Activated naive CD8-positive, alpha-beta T cell treated with anti-CD3 and anti-CD28 coated beads, Interleukin-2, amount 10 ng/mL, durations not matched to agents 7 days and 5 days (primary cell): ENCODE measurements around the gene ANKRD27. TPM values are rescaled to one million over a fixed set of nuclear protein-coding genes. Genes with fewer than 3 reads are reported as not detected.
"Not testable (repeated sequence)": the region's sequence is repeated elsewhere in the genome, so short reads cannot be mapped to it uniquely, and the experiment has no call there.

Experiments
- ATAC-seq: fragments of 150-1000 bp; cut with Tn5 transposase; one replicate; pipeline ENCODE4 v1.10.0; 2021; ENCODE audit warnings: low read depth, moderate library complexity
- POLR2A ChIA-PET: fragments of 350-600 bp; sonication (Branson Sonifier 250); formaldehyde crosslinking; loops from one replicate; lab custom pipeline; 2021; ENCODE audit warnings: antibody characterized with exemption; lab: Charles Lee
- DNase-seq: peaks from one replicate; pipeline ENCODE4 v3.0.0; 2021
- H3K27ac Mint-ChIP-seq: one replicate; pipeline ENCODE4 v1.8.0; 2022; ENCODE audit warnings: mild to moderate bottlenecking, mixed read lengths
- H3K27me3 Mint-ChIP-seq: one replicate; pipeline ENCODE4 v1.8.0; 2022; ENCODE audit warnings: mild to moderate bottlenecking, moderate library complexity, mixed read lengths
- H3K36me3 Mint-ChIP-seq: one replicate; pipeline ENCODE4 v1.8.0; 2021; ENCODE audit warnings: mild to moderate bottlenecking, mixed read lengths
- H3K4me1 Mint-ChIP-seq: one replicate; pipeline ENCODE4 v1.8.0; 2021; ENCODE audit warnings: mixed read lengths
- H3K4me3 Mint-ChIP-seq: one replicate; pipeline ENCODE4 v1.8.0; 2022; ENCODE audit warnings: mild to moderate bottlenecking, moderate library complexity, mixed read lengths
- H3K9me3 Mint-ChIP-seq: one replicate; pipeline ENCODE4 v1.8.0; 2021; ENCODE audit warnings: mixed read lengths
- total RNA-seq, 2 experiments: library from RNA; stranded (reverse); gene quantifications; one replicate each; pipeline ENCODE4 v1.2.3, GENCODE V29; 2021

The ANKRD27 gene
- total RNA-seq, 2 experiments from 2014 or later: 43.4 to 48.8 TPM

DNA sequence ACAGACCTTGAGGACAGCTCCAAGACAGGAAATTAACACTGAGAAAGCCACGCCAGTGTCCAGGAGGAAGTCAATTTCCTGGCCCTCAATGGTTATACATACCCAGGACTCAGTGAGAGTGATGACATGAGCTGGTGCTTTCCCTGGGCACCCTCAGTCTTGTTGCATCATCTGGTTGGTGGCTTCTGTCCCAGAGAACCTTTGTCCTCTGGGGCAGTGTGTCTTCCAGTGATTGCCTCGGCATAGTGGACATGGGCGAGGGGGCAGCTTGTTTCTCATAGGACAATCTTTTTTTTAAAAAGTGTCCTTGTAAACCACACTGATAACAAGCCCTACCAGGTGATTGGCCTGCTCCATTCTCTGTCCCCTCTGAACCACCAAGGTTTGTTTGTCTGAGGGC is 21.8 kb upstream of the ANKRD27 start:
- H3K9me3 Mint-ChIP-seq, H3K27me3 Mint-ChIP-seq, POLR2A ChIA-PET, DNase-seq, H3K4me3 Mint-ChIP-seq, ATAC-seq, H3K27ac Mint-ChIP-seq: not testable (repeated sequence)
- H3K36me3 Mint-ChIP-seq: peaks cover 70% of the 10 kb centered on the region
- peaks cover 43% of the 10 kb centered on the region for H3K4me1 Mint-ChIP-seq

DNA sequence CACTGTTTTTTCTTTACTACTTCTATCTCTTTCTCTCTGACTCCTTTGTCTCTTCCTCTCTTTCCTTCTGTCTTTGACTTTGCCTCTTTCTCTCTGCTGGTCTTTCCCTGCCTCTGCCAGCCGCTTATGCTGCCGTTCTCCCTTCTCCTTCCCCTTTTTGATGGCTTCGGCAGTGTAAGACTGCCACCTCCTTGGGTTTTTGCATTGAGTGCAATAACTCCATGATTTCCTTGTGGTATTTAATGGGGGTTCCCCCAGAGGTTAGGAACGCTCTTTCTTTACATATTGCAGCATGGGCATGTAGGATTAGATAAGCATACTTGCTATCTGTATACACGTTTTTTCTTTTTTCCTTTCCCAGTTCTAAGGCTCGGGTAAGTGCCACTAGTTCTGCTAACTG is 20.5 kb upstream of the ANKRD27 start:
- H3K9me3 Mint-ChIP-seq, DNase-seq, H3K27me3 Mint-ChIP-seq, POLR2A ChIA-PET, ATAC-seq: not testable (repeated sequence)
- Mint-ChIP-seq H3K4me1 (peaks cover 48% of the 10 kb centered on the region), H3K27ac (peak overlapping the region; percentile 15), H3K4me3 (peak overlapping the region; percentile 60), H3K36me3 (peaks cover 61% of the 10 kb centered on the region)

DNA sequence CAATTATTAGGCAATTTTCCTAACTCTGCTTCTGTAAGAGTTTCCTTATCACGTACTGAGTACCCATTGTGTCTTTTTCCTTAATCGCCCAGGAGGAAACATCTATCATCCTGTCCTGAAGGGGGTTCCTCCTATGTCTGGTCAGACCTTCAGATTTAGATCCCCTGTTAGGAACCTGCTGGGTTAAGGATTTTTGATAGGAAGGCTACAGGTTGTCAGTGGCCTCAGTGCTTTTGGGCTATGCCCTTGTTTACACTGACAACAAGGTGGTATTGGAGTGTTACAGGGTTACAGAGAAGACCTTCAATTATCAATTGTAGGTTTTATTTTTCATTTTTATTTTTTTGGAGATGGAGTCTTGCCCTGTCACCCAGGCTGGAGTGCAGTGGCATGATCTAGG is 19.9 kb upstream of the ANKRD27 start:
- POLR2A ChIA-PET, H3K9me3 Mint-ChIP-seq, H3K27me3 Mint-ChIP-seq, H3K27ac Mint-ChIP-seq, DNase-seq, ATAC-seq: not testable (repeated sequence)
- Mint-ChIP-seq H3K36me3 (peaks cover 54% of the 10 kb centered on the region), H3K4me1 (peaks cover 50% of the 10 kb centered on the region), H3K4me3 (peak overlapping the region; percentile 87)

DNA sequence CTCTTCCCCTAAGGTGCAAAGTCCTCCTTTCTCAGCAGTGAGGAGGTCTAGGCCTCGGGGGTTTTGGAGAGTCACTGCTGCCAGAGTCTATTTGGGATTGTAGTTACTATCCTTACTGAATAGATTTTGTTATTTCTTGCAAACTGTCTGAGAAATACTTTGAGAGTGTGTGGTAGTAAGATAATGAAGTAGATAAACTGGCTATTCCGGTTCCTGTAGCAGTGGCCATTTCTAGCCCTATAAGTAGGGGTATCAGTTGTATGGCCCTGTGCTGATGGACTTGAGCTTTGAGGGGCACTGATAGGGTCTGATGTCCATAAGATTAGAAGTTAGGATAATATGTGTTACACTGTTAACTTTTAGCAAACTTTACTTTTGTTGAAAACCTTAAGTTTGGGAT is 19.3 kb upstream of the ANKRD27 start:
- peaks cover 50% of the 10 kb centered on the region for H3K4me1 Mint-ChIP-seq
- DNase-seq, H3K27ac Mint-ChIP-seq, H3K9me3 Mint-ChIP-seq, ATAC-seq, POLR2A ChIA-PET, H3K27me3 Mint-ChIP-seq: not testable (repeated sequence)
- peaks cover 49% of the 10 kb centered on the region for H3K36me3 Mint-ChIP-seq
- peak overlapping the region; percentile 87 for H3K4me3 Mint-ChIP-seq

DNA sequence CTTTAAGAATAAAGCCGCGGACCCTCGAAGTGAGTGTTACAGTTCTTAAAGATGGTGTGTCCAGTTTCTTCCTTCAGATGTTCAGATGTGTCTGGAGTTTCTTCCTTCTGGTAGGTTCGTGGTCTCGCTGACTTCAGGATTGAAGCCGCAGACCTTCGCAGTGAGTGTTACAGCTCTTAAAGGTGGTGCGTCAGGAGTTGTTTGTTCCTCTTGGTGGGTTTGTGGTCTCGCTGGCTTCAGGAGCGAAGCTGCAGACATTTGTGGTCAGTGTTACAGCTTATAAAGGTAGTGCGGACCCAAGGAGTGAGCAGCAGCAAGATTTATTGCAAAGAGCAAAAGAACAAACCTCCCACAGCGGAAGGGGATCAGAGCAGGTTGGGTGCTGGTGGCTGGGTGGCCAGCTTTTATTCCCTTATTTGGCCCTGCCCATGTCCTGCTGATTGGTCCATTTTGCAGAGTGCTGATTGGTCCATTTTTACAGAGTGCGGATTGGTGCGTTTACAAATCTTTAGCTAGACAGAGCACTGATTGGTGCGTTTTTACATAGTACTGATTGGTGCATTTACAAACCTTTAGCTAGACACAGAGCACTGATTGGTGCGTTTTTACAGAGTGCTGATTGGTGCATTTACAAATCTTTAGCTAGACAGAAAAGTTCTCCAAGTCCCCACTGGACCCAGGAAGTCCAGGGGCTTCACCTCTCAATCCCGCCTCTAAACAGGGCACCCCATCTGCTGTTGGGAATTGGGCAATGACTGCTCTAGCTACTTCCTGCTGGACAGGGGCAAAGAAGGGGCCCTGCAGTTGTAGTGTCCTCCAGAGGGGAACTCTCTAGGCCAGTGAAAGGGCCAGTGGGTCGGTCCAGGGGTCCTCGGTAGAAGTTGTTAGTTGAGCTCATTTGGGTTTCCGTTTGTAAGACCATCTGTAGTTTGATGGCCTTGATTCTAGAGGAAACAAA is 18.4 kb upstream of the ANKRD27 start:
- Mint-ChIP-seq H3K4me3 (peak overlapping the region; percentile 87), H3K4me1 (peaks cover 50% of the 10 kb centered on the region), H3K36me3 (peaks cover 40% of the 10 kb centered on the region), H3K27ac (peak overlapping the region; percentile 91)
- POLR2A ChIA-PET: interaction anchor here (0.7 kb wide), 3 partner anchors 11 to 347 kb away, joined by 3 to 5 read pairs (median 3); no protein-coding TSS in a partner anchor
- not testable (repeated sequence) for H3K27me3 Mint-ChIP-seq, H3K9me3 Mint-ChIP-seq
- ATAC-seq (peak; percentile 4), DNase-seq (peak; percentile 43)

DNA sequence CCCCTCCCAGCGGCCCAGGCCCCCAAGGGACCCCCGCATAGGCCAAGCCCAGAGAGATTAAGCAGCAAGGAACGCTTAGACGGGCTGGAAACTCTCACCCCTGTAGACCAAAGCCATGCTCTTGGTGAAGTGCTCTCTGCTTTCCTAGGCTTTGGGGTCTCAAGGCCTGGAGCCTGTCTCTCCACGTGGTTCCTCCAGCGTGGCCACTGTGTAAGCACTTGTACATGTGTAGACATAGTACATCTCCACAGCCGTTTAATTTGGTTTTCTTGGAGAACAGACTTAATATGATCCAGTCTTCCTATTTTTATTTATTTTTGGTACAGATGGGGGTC is 17.7 kb upstream of the ANKRD27 start:
- Mint-ChIP-seq H3K27me3 (no peaks in the 10 kb centered on the region), H3K4me1 (peaks cover 45% of the 10 kb centered on the region), H3K36me3 (peaks cover 33% of the 10 kb centered on the region), H3K9me3 (no peaks in the 10 kb centered on the region), H3K4me3 (peak overlapping the region; percentile 87), H3K27ac (peak overlapping the region; percentile 91)
- ATAC-seq: no peak
- DNase-seq: no peak
- POLR2A ChIA-PET: interaction anchor here (0.5 kb wide), 2 partner anchors 101 to 263 kb away, joined by 3 to 5 read pairs; no protein-coding TSS in a partner anchor

DNA sequence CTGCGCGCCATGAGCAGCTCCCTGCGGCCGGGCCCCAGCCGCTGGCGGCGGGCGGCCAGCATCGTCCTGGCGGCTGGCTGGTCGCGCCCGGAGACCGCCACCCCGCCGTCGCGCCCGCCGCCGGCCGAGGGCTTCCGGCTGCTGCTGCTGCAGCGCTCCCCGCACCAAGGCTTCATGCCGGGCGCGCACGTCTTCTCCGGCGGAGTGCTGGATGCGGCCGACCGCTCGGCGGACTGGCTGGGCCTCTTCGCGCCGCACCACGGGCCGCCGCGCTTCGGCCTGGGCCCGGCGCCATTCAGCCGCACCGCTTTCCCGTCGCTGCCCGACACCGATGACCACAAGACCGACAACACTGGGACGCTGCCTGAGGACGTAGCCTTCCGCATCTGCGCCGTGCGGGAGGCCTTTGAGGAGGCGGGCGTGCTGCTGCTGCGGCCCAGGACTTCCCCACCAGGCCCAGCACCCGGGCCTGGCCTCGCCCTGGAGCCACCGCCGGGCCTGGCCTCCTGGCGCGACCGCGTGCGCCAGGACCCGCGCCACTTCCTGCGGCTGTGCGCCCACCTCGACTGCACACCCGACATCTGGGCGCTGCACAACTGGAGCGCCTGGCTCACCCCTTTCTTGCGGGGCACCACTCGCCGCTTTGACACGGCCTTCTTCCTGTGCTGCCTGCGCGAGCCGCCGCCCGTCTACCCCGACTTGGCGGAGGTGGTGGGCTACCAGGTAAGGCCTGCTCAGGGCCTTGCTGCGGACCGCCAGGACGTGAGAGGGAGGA is 17.2 kb upstream of the ANKRD27 start:
- H3K36me3 Mint-ChIP-seq: peaks cover 27% of the 10 kb centered on the region

DNA sequence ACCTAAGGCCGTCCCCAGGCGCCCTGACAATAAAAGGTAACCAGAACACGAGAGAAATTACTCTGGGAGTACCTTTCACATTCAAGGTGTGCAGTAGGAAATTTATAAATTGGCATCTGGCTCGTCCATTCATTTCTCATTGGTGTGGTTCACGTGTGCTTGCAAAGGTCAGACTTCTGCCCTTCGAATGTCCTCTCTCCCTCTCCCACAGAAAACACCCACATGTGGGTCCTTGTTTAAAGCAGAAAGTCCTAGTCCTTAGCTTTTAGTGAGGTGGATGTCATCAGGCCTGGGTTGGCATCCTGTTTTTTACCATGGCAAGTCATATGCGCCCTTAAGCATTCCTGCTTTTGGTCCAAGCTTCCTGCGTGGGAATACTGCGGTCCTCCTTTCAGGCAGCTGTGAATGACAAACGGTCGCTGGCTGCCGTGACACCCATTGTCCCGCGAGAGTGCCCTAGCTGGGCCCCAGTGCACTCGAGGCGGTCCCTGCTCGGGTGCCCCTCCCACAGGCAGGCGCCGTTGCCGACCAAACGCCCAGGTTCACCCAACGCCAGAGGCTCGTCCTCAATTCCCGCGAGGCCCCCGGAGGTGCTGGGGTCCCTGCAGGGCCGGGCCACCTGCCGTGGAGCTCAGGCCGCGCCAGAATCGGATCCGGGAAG is 16.4 kb upstream of the ANKRD27 start, which contains the start of gene NUDT19:
Gene NUDT19 (plus strand): TSS at position 531 of the 661 bp plus-strand sequence. CDS start 140 bp downstream, outside the sequence.
- peak within 1 kb of the TSS; percentile 87 for H3K4me3 Mint-ChIP-seq
- peaks cover 40% of the 10 kb centered on the region for H3K4me1 Mint-ChIP-seq

More for the DNA sequence above, 17.2 kb upstream of the ANKRD27 start:
- no peaks in the 10 kb centered on the region for H3K9me3 Mint-ChIP-seq
- peaks cover 41% of the 10 kb centered on the region for H3K4me1 Mint-ChIP-seq
- POLR2A ChIA-PET: interaction anchor here (0.5 to 1.4 kb wide), 12 partner anchors 15 to 1481 kb away, joined by 3 to 10 read pairs (median 5); partner anchors contain the start of genes ANKRD27, CEP89, DPY19L3 and FAAP24
- ATAC-seq (peak; percentile 62), DNase-seq (peak; percentile 78)
- H3K4me3 Mint-ChIP-seq: peak overlapping the region; percentile 87
- H3K27ac Mint-ChIP-seq: peak overlapping the region; percentile 91
- H3K27me3 Mint-ChIP-seq: no peaks in the 10 kb centered on the region

DNA sequence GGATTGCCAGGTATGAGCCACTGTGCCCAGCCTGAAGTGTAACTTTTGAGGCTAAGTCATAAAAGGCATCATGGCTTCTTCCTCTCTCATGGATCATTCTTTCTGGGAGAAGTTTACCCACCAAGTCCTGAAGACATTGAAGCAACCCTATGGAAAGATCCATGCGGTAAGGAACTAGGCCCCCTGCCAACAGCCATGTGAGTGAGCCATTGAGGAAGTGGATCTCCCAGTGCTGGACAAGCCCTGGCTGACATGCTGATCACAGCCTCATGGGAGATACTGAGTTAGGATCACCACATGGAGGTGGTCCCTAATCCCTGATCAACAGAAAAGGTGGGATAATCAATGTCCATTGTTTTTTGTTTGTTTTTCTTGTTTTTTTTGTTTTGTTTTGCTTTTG is 13.3 kb upstream of the ANKRD27 start:
- Mint-ChIP-seq H3K9me3 (no peaks in the 10 kb centered on the region), H3K27ac (no peak overlapping the region), H3K36me3 (peaks cover 3% of the 10 kb centered on the region), H3K4me3 (no peak overlapping the region), H3K4me1 (peaks cover 19% of the 10 kb centered on the region), H3K27me3 (peaks cover 3% of the 10 kb centered on the region)
- no peak for DNase-seq
- ATAC-seq: no peak
- POLR2A ChIA-PET: no interaction called here

More for the DNA sequence above, 16.4 kb upstream of the ANKRD27 start, which contains the start of gene NUDT19:
- POLR2A ChIA-PET: interaction anchor here (0.7 to 1.4 kb wide), 13 partner anchors 9 to 1482 kb away, joined by 3 to 10 read pairs (median 5); partner anchors contain the start of genes ANKRD27, CEP89, DPY19L3 and FAAP24
- no peaks in the 10 kb centered on the region for H3K27me3 Mint-ChIP-seq
- ATAC-seq (peak; percentile 80), DNase-seq (peak; percentile 83)
- H3K9me3 Mint-ChIP-seq: no peaks in the 10 kb centered on the region
- peaks cover 20% of the 10 kb centered on the region for H3K36me3 Mint-ChIP-seq
- peak within 1 kb of the TSS; percentile 91 for H3K27ac Mint-ChIP-seq

GRCh38 chr19:32687681-32688080 is 12.7 kb upstream of the ANKRD27 start:
- Mint-ChIP-seq H3K4me1 (peaks cover 13% of the 10 kb centered on the region), H3K9me3 (no peaks in the 10 kb centered on the region), H3K4me3 (no peak overlapping the region), H3K27me3 (peaks cover 3% of the 10 kb centered on the region), H3K27ac (no peak overlapping the region), H3K36me3 (no peaks in the 10 kb centered on the region)
- DNase-seq (no peak), ATAC-seq (no peak)
- POLR2A ChIA-PET: no interaction called here

DNA sequence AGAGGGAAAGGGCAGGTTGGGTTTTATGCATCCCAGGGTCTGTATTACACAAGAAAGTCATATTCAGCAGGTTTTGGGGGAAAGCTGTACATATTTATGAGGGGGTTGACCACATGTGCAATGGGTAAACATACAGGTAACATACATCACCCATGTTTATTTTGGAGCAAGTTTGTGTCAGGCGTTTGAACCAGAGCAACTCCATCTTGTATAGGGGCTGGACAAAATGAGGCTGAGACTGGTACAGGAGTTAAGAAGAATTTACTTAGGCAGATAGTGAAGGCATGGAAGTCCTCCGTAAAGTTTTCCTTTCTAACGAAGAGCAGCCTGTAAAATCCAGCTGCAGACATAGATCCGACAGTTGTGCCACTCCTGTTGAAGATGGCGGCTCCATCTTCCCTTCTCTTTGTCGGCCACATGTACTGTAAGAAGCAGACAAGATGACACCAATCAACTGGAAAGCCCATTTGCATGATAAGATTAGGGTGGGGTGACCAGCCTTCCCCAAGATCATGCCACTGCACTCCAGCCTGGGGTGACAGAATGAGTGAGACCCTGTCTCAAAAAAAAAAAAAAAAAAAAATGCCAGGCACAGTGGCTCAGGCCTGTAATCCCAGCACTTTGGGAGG is 12.0 kb upstream of the ANKRD27 start:
- DNase-seq (no peak), ATAC-seq (no peak)
- Mint-ChIP-seq H3K36me3 (no peaks in the 10 kb centered on the region), H3K4me3 (no peak overlapping the region), H3K4me1 (peaks cover 12% of the 10 kb centered on the region), H3K9me3 (no peaks in the 10 kb centered on the region), H3K27me3 (peaks cover 5% of the 10 kb centered on the region), H3K27ac (no peak overlapping the region)
- POLR2A ChIA-PET: no interaction called here

DNA sequence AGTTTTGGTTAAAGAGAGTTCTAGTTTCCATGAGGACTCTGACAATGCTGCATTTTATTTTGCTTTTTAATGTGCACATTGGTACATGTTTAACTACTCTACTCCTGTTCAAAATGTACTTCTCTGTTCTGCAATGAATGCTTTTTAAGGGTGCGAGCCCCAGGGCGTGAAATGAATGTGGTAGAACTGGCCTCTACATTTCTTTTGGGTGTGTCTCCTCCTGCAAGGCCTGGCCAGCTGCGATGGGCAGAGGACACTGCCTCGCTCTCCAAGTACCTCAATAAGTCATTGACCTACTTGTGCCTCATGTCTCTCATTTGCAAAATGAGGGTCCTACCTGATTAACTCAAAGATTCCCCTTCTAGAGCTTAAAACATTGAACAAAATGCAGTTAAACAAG is 7.3 kb upstream of the ANKRD27 start:
- Mint-ChIP-seq H3K4me3 (no peak overlapping the region), H3K27me3 (peaks cover 35% of the 10 kb centered on the region), H3K27ac (no peak overlapping the region), H3K9me3 (no peaks in the 10 kb centered on the region), H3K4me1 (peaks cover 2% of the 10 kb centered on the region), H3K36me3 (no peaks in the 10 kb centered on the region)
- ATAC-seq (no peak), DNase-seq (no peak)
- POLR2A ChIA-PET: interaction anchor here (0.7 to 1.5 kb wide), 2 partner anchors 11 to 593 kb away, joined by 5 read pairs; no protein-coding TSS in a partner anchor
